SK-N-SH (cell line): ENCODE measurements around the gene MYOM1.

Source experiments
- CHD2 ChIP-seq: fragments of 150-350 bp; IDR thresholded peaks from 2 replicates; pipeline ENCODE4 v1.6.1; 2018; ENCODE audit warnings: low read length; ENCODE audit not compliant: partially characterized antibody
- CTCF ChIP-seq: fragments of 200-600 bp; sonication (generic); IDR thresholded peaks from 2 replicates; pipeline ENCODE4 v1.6.1; 2017; ENCODE audit warnings: antibody characterized with exemption, mild to moderate bottlenecking, moderate library complexity
- EP300 ChIP-seq, 2 experiments: IDR thresholded peaks; 2 replicates each; pipeline versions ENCODE4 v1.4.0 to v1.6.1; 2012; ENCODE audit warnings: borderline replicate concordance in 1 of 2, low read depth in 1 of 2, low read length in 1 of 2
- IRF3 ChIP-seq: fragments of 150-350 bp; IDR thresholded peaks from 2 replicates; pipeline ENCODE4 v1.6.1; 2016; ENCODE audit warnings: mild to moderate bottlenecking, low read depth, low read length
- POLR2AphosphoS5 ChIP-seq: IDR thresholded peaks from 2 replicates; pipeline ENCODE4 v1.6.1; 2012; ENCODE audit warnings: low read depth, low read length
- RAD21 ChIP-seq: IDR thresholded peaks from 2 replicates; pipeline ENCODE4 v1.6.1; 2012; ENCODE audit warnings: mild to moderate bottlenecking, low read length
- RXRA ChIP-seq: IDR thresholded peaks from 2 replicates; pipeline ENCODE4 v1.4.0; 2012; ENCODE audit warnings: low read depth, mild to moderate bottlenecking, borderline replicate concordance
- TAF1 ChIP-seq: IDR thresholded peaks from 2 replicates; pipeline ENCODE4 v1.6.1; 2012; ENCODE audit warnings: low read depth, mild to moderate bottlenecking, low read length, moderate library complexity, borderline replicate concordance
- TEAD4 ChIP-seq: IDR thresholded peaks from 2 replicates; pipeline ENCODE4 v1.4.0; 2012; ENCODE audit warnings: mild to moderate bottlenecking, borderline replicate concordance; ENCODE audit not compliant: insufficient read depth
- USF1 ChIP-seq: IDR thresholded peaks from 2 replicates; pipeline ENCODE4 v1.4.0; 2012; ENCODE audit warnings: low read depth, borderline replicate concordance
- YY1 ChIP-seq: IDR thresholded peaks from 2 replicates; pipeline ENCODE4 v1.4.0; 2012; ENCODE audit warnings: low read depth, mild to moderate bottlenecking
- ZBTB33 ChIP-seq: IDR thresholded peaks from 2 replicates; pipeline ENCODE4 v1.4.0; 2012; ENCODE audit warnings: low read depth, borderline replicate concordance

GRCh38 chr18:3051718-3052410, 167.9 kb downstream of the MYOM1 start:
- TF ChIP-seq CTCF (no peak), CHD2 (no peak), TAF1 (no peak), TEAD4 (no peak), IRF3 (no peak), POLR2AphosphoS5 (no peak), YY1 (no peak), RAD21 (no peak), EP300 (IDR thresholded peaks at IDR 0.05; ENCODE audit: borderline replicate concordance in 1 of 2, low read depth in 1 of 2, low read length in 1 of 2) (no peak), USF1 (no peak), RXRA (no peak), ZBTB33 (no peak)
